Measurements from ENCODE around the gene CYP2A7.
"Not testable (repeated sequence)": the region's sequence is repeated elsewhere in the genome, so short reads cannot be mapped to it uniquely, and the experiment has no call there.

GRCh38 chr19:40864739-40865496, 17.1 kb downstream of the CYP2A7 start:
- TF ChIP-seq MAX (IDR thresholded peaks at IDR 0.05); EZH2 (IDR thresholded peaks at IDR 0.05); CTCF (IDR thresholded peaks at IDR 0.05 in 2 of 3, conservative IDR thresholded peaks at IDR 0.05 in 1 of 3; ENCODE audit: borderline replicate concordance in 1 of 3, insufficient read depth in 1 of 3, low read depth in 2 of 3, low read length in 2 of 3); REST (IDR thresholded peaks at IDR 0.05; ENCODE audit: low read depth); YY1 (IDR thresholded peaks at IDR 0.05; ENCODE audit: extremely low read depth, insufficient replicate concordance, low read depth, low read length); POLR2A (IDR thresholded peaks at IDR 0.05; ENCODE audit: borderline replicate concordance, extremely low read depth, insufficient read depth, insufficient read length); POLR2AphosphoS5 (IDR thresholded peaks at IDR 0.05; ENCODE audit: low read depth, low read length); ZBTB33 (IDR thresholded peaks at IDR 0.05; ENCODE audit: extremely low read depth, insufficient replicate concordance, low read length); ZNF274 (IDR thresholded peaks at IDR 0.05; ENCODE audit: low read depth, low read length); SRF (IDR thresholded peaks at IDR 0.05; ENCODE audit: low read depth); EZH2phosphoT487 (IDR thresholded peaks at IDR 0.05; ENCODE audit: borderline replicate concordance); JUND (IDR thresholded peaks at IDR 0.05); FOSL1 (IDR thresholded peaks at IDR 0.05; ENCODE audit: low read depth); SIN3A (IDR thresholded peaks at IDR 0.05; ENCODE audit: low read depth): not testable (repeated sequence)

Data from HCT116 (cell line).